ENCODE measurements around the gene STX1B.

- no peak for TF ChIP-seq POLR2AphosphoS5 (IDR thresholded peaks at IDR 0.05; ENCODE audit: low read depth, low read length)
- TF ChIP-seq REST (IDR thresholded peaks at IDR 0.05; ENCODE audit: insufficient read depth in 1 of 2, low read depth in 2 of 2, low read length in 2 of 2) = no peak
- no peak for TF ChIP-seq SIN3A (IDR thresholded peaks at IDR 0.05; ENCODE audit: borderline replicate concordance, insufficient read depth, low read length)
- TF ChIP-seq FOXP2 (optimal IDR thresholded peaks at IDR 0.05; ENCODE audit: borderline replicate concordance, extremely low read depth, extremely low read length, insufficient read depth) = no peak
- no peak for TF ChIP-seq TAF1 (IDR thresholded peaks at IDR 0.05; ENCODE audit: borderline replicate concordance, insufficient read depth, low read length)
These were observed 6.7 kb downstream of the STX1B start for GRCh38 chr16:31003744-31004143.
